Prostate gland (tissue), 2 donors: ENCODE measurements around the gene EED. TPM values are rescaled to one million over a fixed set of nuclear protein-coding genes. Genes with fewer than 3 reads are reported as not detected.
"Not testable (repeated sequence)": the region's sequence is repeated elsewhere in the genome, so short reads cannot be mapped to it uniquely, and the experiment has no call there.

ENCODE experiments used
- DNase-seq: peaks from one replicate; pipeline ENCODE4 v3.0.0-alpha.2; 2019; ENCODE audit warnings: low spot score
- H3K27ac ChIP-seq, 2 donors: fragments of 200-600 bp; sonication (generic); 2 replicates each; pipeline ENCODE4 v1.5.1; 2017 to 2019
- H3K27me3 ChIP-seq: fragments of 200-600 bp; sonication (generic); replicated peaks from 2 replicates; pipeline ENCODE4 v1.5.1; 2019; ENCODE audit not compliant: insufficient read depth
- H3K36me3 ChIP-seq, 2 donors: fragments of 200-600 bp; sonication (generic); 1 replicate in 1 of 2; 2 replicates in 1 of 2; pipeline versions ENCODE4 v1.5.1 to v1.8.1; 2017 to 2019
- H3K4me1 ChIP-seq: fragments of 200-600 bp; sonication (generic); replicated peaks from 2 replicates; pipeline ENCODE4 v1.5.1; 2019
- H3K4me3 ChIP-seq, 2 donors: fragments of 200-600 bp; sonication (generic); 2 replicates each; pipeline ENCODE4 v1.5.1; 2017 to 2019
- H3K9me3 ChIP-seq: fragments of 200-600 bp; sonication (generic); 2 replicates; pipeline ENCODE4 v1.5.1; 2017
- CTCF ChIP-seq, 4 experiments: fragments of 200-600 bp in 2 of 4; fragments of 450-650 bp in 2 of 4; sonication (generic) in 2 of 4; IDR thresholded peaks; 1 replicate in 3 of 4; 2 replicates in 1 of 4; pipeline ENCODE4 v1.5.1; 2016 to 2019; ENCODE audit warnings: antibody characterized with exemption in 4 of 4, mild to moderate bottlenecking in 2 of 4, moderate library complexity in 2 of 4
- POLR2A ChIP-seq: fragments of 450-650 bp; IDR thresholded peaks from one replicate; pipeline ENCODE4 v1.6.1; 2016; ENCODE audit warnings: antibody characterized with exemption, mild to moderate bottlenecking
- POLR2AphosphoS5 ChIP-seq: sonication (generic); formaldehyde crosslinking; IDR thresholded peaks from one replicate; pipeline ENCODE4 v1.6.1; 2017; ENCODE audit warnings: antibody characterized with exemption
- WGBS: methylation state at CpG from one replicate; pipeline ENCODE4 v1.1.5; 2018; 5-methylcytosine and 5-hydroxymethylcytosine counted together
- intact Hi-C: fragments of 100-400 bp; cut with DNase I; formaldehyde crosslinking; loops from one replicate; pipeline ENCODE4 v1.14.2; 2022
- total RNA-seq, 2 donors: library from RNA; depleted of rRNA; stranded (reverse); fragments of >200 nt; gene quantifications; one replicate each; pipeline ENCODE4 v1.1.0, GENCODE V29; 2016

The EED gene
- total RNA-seq, 2 donors from 2014 or later = 18.1 to 20.9 TPM

GRCh38 chr11:86287468-86287796 is 42.9 kb downstream of the EED start:
- TF ChIP-seq CTCF (IDR thresholded peaks at IDR 0.05) (no peak), POLR2A (no peak), POLR2AphosphoS5 (no peak)
- WGBS = 97% methylated on average over 2 of the region's 2 CpGs

GRCh38 chr11:86288776-86289507 is 44.4 kb downstream of the EED start:
- intact Hi-C loops = no loop called here
- H3K36me3 ChIP-seq = peaks cover 0 to 10% of the 10 kb centered on the region in 2 donors
- H3K9me3 ChIP-seq = no peaks in the 10 kb centered on the region
- no peak overlapping the region for H3K4me3 ChIP-seq
- 82% methylated on average over 7 of the region's 7 CpGs for WGBS
- H3K27me3 ChIP-seq = no peaks in the 10 kb centered on the region
- no peak overlapping the region for H3K27ac ChIP-seq
- no peaks in the 10 kb centered on the region for H3K4me1 ChIP-seq
- TF ChIP-seq POLR2A = no peak
- TF ChIP-seq POLR2AphosphoS5 = no peak
- DNase-seq = no peak

More at GRCh38 chr11:86287468-86287796, 42.9 kb downstream of the EED start:
- no peak overlapping the region for H3K27ac ChIP-seq
- peaks cover 0 to 10% of the 10 kb centered on the region in 2 donors for H3K36me3 ChIP-seq
- DNase-seq = no peak
- no peaks in the 10 kb centered on the region for H3K27me3 ChIP-seq
- no peaks in the 10 kb centered on the region for H3K4me1 ChIP-seq
- H3K4me3 ChIP-seq = no peak overlapping the region
- intact Hi-C loops = no loop called here
- no peaks in the 10 kb centered on the region for H3K9me3 ChIP-seq

GRCh38 chr11:86289508-86290280 is 45.1 kb downstream of the EED start:
- intact Hi-C loops = loop anchor here (5.0 to 10.0 kb wide), 2 partner anchors 345 to 432 kb away; partner anchors contain the start of gene CCDC83
- not testable (repeated sequence) for H3K4me3 ChIP-seq, H3K4me1 ChIP-seq, H3K27ac ChIP-seq, H3K9me3 ChIP-seq, DNase-seq, H3K27me3 ChIP-seq, H3K36me3 ChIP-seq
- WGBS = 89% methylated on average over 9 of the region's 9 CpGs

- H3K9me3 ChIP-seq = no peaks in the 10 kb centered on the region
- H3K36me3 ChIP-seq = no peaks in the 10 kb centered on the region
- peak; percentile 12 for DNase-seq
- TF ChIP-seq CTCF (IDR thresholded peaks at IDR 0.05) (peak; percentile 16 to 56 (median 39)), POLR2A (no peak)
- H3K4me3 ChIP-seq = no peak overlapping the region
- WGBS = 35% methylated on average over 3 of the region's 3 CpGs
- no peaks in the 10 kb centered on the region for H3K27me3 ChIP-seq
- H3K4me1 ChIP-seq = no peaks in the 10 kb centered on the region
- intact Hi-C loops = loop anchor here (5.0 to 10.0 kb wide), 2 partner anchors 347 to 434 kb away; partner anchors contain the start of gene CCDC83
- H3K27ac ChIP-seq = no peak overlapping the region
Measured at GRCh38 chr11:86291466-86292262, 47.1 kb downstream of the EED start.

- no peak for TF ChIP-seq POLR2A
- TF ChIP-seq POLR2AphosphoS5 = no peak
- no peak for TF ChIP-seq CTCF (IDR thresholded peaks at IDR 0.05)
- no peaks in the 10 kb centered on the region for H3K36me3 ChIP-seq
- no peaks in the 10 kb centered on the region for H3K4me1 ChIP-seq
Measured at GRCh38 chr11:86292912-86293616, 48.5 kb downstream of the EED start.

More at GRCh38 chr11:86292912-86293616, 48.5 kb downstream of the EED start:
- H3K27me3 ChIP-seq = no peaks in the 10 kb centered on the region
- H3K27ac ChIP-seq = no peak overlapping the region
- H3K9me3 ChIP-seq = no peaks in the 10 kb centered on the region
- 93% methylated on average over 6 of the region's 6 CpGs for WGBS
- no peak for DNase-seq
- intact Hi-C loops = loop anchor here (5.0 to 10.0 kb wide), 2 partner anchors 348 to 436 kb away; partner anchors contain the start of gene CCDC83
- no peak overlapping the region for H3K4me3 ChIP-seq
